ENCODE results near the gene C1D.
"Not testable (repeated sequence)": the region's sequence is repeated elsewhere in the genome, so short reads cannot be mapped to it uniquely, and the experiment has no call there.

The C1D gene

DNA sequence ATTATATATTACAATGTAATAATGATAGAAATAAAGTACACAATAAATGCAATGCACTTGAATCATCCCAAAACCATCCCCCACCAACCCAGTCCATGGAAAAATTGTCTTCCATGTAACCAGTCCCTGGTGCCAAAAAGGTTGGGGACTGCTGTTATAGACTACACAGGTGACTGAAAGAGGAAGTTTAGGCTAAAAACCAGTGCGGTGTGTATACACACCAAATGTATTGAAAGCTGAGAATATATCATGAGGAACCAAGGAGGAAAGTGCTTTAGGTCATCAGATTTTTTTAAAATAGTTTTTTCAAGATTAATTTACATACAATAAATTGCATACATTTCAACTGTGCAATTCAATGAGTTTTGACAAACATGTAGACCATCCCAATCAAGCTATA, 20.5 kb upstream of the C1D start:
- H3K4me1 ChIP-seq (ENCODE audit: control insufficient read depth in 2 of 2, insufficient read depth in 1 of 2, low read depth in 1 of 2, low read length in 2 of 2), result no peaks in the 10 kb centered on the region
- no peak overlapping the region for H3K9ac ChIP-seq (ENCODE audit: low read depth, low read length, poor library complexity)
- H3K27ac ChIP-seq (replicated peaks; ENCODE audit: low read length), result no peak overlapping the region
- H2AFZ ChIP-seq (ENCODE audit: low read length), result no peak overlapping the region
- no peak for DNase-seq (ENCODE audit: low spot score)
- no peak overlapping the region for H3K18ac ChIP-seq (ENCODE audit: low read length)
- H2BK120ac ChIP-seq (ENCODE audit: low read depth, low read length), result no peak overlapping the region
- H3K23ac ChIP-seq (ENCODE audit: low read depth, low read length, poor library complexity), result no peak overlapping the region
- peaks cover 0 to 18% (median 0%) of the 10 kb centered on the region in 3 experiments for H3K27me3 ChIP-seq (ENCODE audit: control insufficient read depth in 3 of 3, insufficient read depth in 3 of 3, low read depth in 1 of 3, low read length in 3 of 3)
- no peak overlapping the region for H3K4me2 ChIP-seq (ENCODE audit: insufficient read depth, low read length, poor library complexity, severe bottlenecking)
- no peaks in the 10 kb centered on the region for H3K9me3 ChIP-seq (replicated peaks in 1 of 2; ENCODE audit: control insufficient read depth in 2 of 2, insufficient read depth in 1 of 2, low read depth in 1 of 2, low read length in 2 of 2)
- no peak overlapping the region for H3K14ac ChIP-seq (ENCODE audit: low read length)
- no peaks in the 10 kb centered on the region for H3K79me1 ChIP-seq (ENCODE audit: low read depth, low read length)
- H4K8ac ChIP-seq (ENCODE audit: low read depth, low read length), result no peak overlapping the region
- no peak overlapping the region for H2BK12ac ChIP-seq (ENCODE audit: low read length)
- H2AK5ac ChIP-seq (ENCODE audit: low read depth, low read length), result no peak overlapping the region
- H3K4ac ChIP-seq (ENCODE audit: low read length), result no peak overlapping the region
- no CpG with 5 or more reads among the region's 1 CpG for WGBS, 2 donors (ENCODE audit: extremely low coverage in 2 of 2, insufficient read length in 2 of 2, insufficient replicate concordance in 1 of 2)
- no peak overlapping the region for H3K4me3 ChIP-seq (ENCODE audit: low read length in 2 of 2)
- H3K36me3 ChIP-seq (replicated peaks in 1 of 2; ENCODE audit: control insufficient read depth in 2 of 2, insufficient read depth in 2 of 2, low read length in 2 of 2), result no peaks in the 10 kb centered on the region
- no peak overlapping the region for H2BK15ac ChIP-seq (ENCODE audit: low read length)
- no peak overlapping the region for H2BK5ac ChIP-seq (ENCODE audit: low read length)
- no peak overlapping the region for H4K91ac ChIP-seq (ENCODE audit: low read depth, low read length, poor library complexity)

DNA sequence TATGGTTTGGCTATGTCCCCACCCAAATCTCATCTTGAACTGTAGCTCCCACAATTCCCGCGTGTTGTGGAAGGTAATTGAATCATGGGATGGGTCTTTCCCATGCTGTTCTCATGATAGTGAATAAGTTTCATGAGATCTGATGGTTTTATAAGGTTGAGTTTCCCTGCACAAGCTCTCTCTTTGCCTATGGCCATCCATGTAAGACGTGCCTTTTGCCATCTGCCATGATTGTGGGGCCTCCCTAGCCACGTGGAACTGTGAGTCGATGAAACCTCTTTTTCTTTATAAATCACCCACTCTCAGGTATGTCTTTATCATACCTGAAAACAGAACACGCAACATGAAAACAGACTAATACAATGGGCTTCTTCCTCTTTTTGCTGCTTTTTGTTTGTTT, 11.2 kb upstream of the C1D start:
- Histone ChIP-seq H2BK12ac (ENCODE audit: low read length) (no peak overlapping the region), H2BK15ac (ENCODE audit: low read length) (no peak overlapping the region), H4K8ac (ENCODE audit: low read depth, low read length) (no peak overlapping the region), H3K27ac (replicated peaks; ENCODE audit: low read length) (no peak overlapping the region), H3K36me3 (replicated peaks in 1 of 2; ENCODE audit: control insufficient read depth in 2 of 2, insufficient read depth in 2 of 2, low read length in 2 of 2) (no peaks in the 10 kb centered on the region), H3K4me2 (ENCODE audit: insufficient read depth, low read length, poor library complexity, severe bottlenecking) (no peak overlapping the region), H3K9me3 (replicated peaks in 1 of 2; ENCODE audit: control insufficient read depth in 2 of 2, insufficient read depth in 1 of 2, low read depth in 1 of 2, low read length in 2 of 2) (peaks cover 0 to 3% of the 10 kb centered on the region in 2 donors), H3K4me3 (ENCODE audit: low read length in 2 of 2) (no peak overlapping the region), H4K91ac (ENCODE audit: low read depth, low read length, poor library complexity) (no peak overlapping the region), H3K23ac (ENCODE audit: low read depth, low read length, poor library complexity) (no peak overlapping the region), H3K27me3 (ENCODE audit: control insufficient read depth in 3 of 3, insufficient read depth in 3 of 3, low read depth in 1 of 3, low read length in 3 of 3) (peaks cover 0 to 31% (median 0%) of the 10 kb centered on the region in 3 experiments), H3K18ac (ENCODE audit: low read length) (no peak overlapping the region), H3K9ac (ENCODE audit: low read depth, low read length, poor library complexity) (no peak overlapping the region), H2BK120ac (ENCODE audit: low read depth, low read length) (no peak overlapping the region), H3K14ac (ENCODE audit: low read length) (no peak overlapping the region), H2AK5ac (ENCODE audit: low read depth, low read length) (no peak overlapping the region), H2BK5ac (ENCODE audit: low read length) (no peak overlapping the region), H3K4ac (ENCODE audit: low read length) (no peak overlapping the region), H3K4me1 (ENCODE audit: control insufficient read depth in 2 of 2, insufficient read depth in 1 of 2, low read depth in 1 of 2, low read length in 2 of 2) (no peaks in the 10 kb centered on the region), H2AFZ (ENCODE audit: low read length) (no peak overlapping the region), H3K79me1 (ENCODE audit: low read depth, low read length) (no peaks in the 10 kb centered on the region)
- WGBS, 2 donors (ENCODE audit: extremely low coverage in 2 of 2, insufficient read length in 2 of 2, insufficient replicate concordance in 1 of 2), result no CpG with 5 or more reads among the region's 6 CpGs
- no peak for DNase-seq (ENCODE audit: low spot score)

DNA sequence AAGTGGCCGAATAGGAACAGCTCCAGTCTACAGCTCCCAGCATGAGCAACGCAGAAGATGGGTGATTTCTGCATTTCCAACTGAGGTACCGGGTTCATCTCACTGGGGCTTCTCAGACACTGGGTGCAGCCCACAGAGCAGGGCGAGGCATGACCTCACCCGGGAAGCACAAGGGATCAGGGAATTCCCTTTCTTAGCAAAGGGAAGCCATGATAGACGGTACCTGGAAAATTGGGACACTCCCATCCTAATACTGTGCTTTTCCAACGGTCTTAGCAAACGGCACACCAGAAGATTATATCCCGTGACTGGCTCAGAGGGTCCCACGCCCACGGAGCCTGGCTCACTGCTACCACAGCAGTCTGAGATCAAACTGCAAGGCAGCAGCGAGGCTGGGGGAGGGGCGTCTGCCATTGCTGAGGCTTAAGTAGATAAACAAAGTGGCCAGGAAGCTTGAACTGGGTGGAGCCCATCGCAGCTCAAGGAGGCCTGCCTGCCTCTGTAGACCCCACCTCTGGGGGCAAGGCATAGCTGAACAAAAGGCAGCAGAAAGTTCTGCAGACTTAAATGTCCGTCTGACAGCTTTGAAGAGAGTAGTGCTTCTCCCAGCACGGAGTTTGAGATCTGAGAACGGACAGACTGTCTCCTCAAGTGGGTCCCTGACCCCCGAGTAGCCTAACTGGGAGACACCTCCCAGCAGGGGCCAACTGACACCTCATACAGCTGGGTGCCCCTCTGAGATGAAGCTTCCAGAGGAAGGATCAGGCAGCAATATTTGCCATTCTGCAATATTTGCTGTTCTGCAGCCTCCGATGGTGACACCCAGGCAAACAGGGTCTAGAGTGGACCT, 1.2 kb upstream of the C1D start:
- not testable (repeated sequence) for H4K91ac ChIP-seq (ENCODE audit: low read depth, low read length, poor library complexity); H3K18ac ChIP-seq (ENCODE audit: low read length); H2BK120ac ChIP-seq (ENCODE audit: low read depth, low read length); H3K9me3 ChIP-seq (replicated peaks in 1 of 2; ENCODE audit: control insufficient read depth in 2 of 2, insufficient read depth in 1 of 2, low read depth in 1 of 2, low read length in 2 of 2); H3K27ac ChIP-seq (replicated peaks; ENCODE audit: low read length); H3K27me3 ChIP-seq (ENCODE audit: control insufficient read depth in 3 of 3, insufficient read depth in 3 of 3, low read depth in 1 of 3, low read length in 3 of 3); H3K9ac ChIP-seq (ENCODE audit: low read depth, low read length, poor library complexity); H3K4me3 ChIP-seq (ENCODE audit: low read length in 2 of 2); H4K8ac ChIP-seq (ENCODE audit: low read depth, low read length); H3K14ac ChIP-seq (ENCODE audit: low read length); H2BK15ac ChIP-seq (ENCODE audit: low read length); H3K4me1 ChIP-seq (ENCODE audit: control insufficient read depth in 2 of 2, insufficient read depth in 1 of 2, low read depth in 1 of 2, low read length in 2 of 2); H2BK12ac ChIP-seq (ENCODE audit: low read length); H3K23ac ChIP-seq (ENCODE audit: low read depth, low read length, poor library complexity); H3K36me3 ChIP-seq (replicated peaks in 1 of 2; ENCODE audit: control insufficient read depth in 2 of 2, insufficient read depth in 2 of 2, low read length in 2 of 2); H2BK5ac ChIP-seq (ENCODE audit: low read length); H3K4ac ChIP-seq (ENCODE audit: low read length); H3K79me1 ChIP-seq (ENCODE audit: low read depth, low read length); DNase-seq (ENCODE audit: low spot score); H2AK5ac ChIP-seq (ENCODE audit: low read depth, low read length)
- Histone ChIP-seq H2AFZ (ENCODE audit: low read length) (peak overlapping the region; percentile 90), H3K4me2 (ENCODE audit: insufficient read depth, low read length, poor library complexity, severe bottlenecking) (peak overlapping the region; percentile 26)
- no CpG with 5 or more reads among the region's 19 CpGs for WGBS, 2 donors (ENCODE audit: extremely low coverage in 2 of 2, insufficient read length in 2 of 2, insufficient replicate concordance in 1 of 2)

DNA sequence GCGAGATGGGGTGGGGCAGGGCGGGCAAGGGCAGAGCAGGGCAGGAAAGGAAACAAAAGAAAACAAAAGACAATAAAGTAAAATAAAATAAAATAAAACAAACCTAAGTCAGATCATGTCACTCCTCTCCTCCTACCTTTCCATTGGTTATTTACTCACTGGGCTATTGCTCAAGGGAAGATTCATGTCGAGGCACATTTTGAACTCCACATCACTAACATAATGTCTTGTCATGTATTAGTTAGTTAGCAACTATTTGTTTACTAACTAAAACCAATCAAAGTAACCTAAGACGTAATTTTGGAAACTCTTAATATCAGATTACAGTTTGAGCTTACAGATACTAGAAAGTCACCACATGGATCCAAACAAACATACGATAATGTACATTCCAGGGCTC, 2.2 kb downstream of the C1D start:
- DNase-seq (ENCODE audit: low spot score), result no peak
- no peak overlapping the region for H3K9ac ChIP-seq (ENCODE audit: low read depth, low read length, poor library complexity)
- H3K4me3 ChIP-seq (ENCODE audit: low read length in 2 of 2), result no peak overlapping the region
- H3K14ac ChIP-seq (ENCODE audit: low read length), result no peak overlapping the region
- H2BK12ac ChIP-seq (ENCODE audit: low read length), result no peak overlapping the region
- H2BK15ac ChIP-seq (ENCODE audit: low read length), result no peak overlapping the region
- H3K27me3 ChIP-seq (ENCODE audit: control insufficient read depth in 3 of 3, insufficient read depth in 3 of 3, low read depth in 1 of 3, low read length in 3 of 3), result no peaks in the 10 kb centered on the region
- no peak overlapping the region for H4K8ac ChIP-seq (ENCODE audit: low read depth, low read length)
- H3K4me1 ChIP-seq (ENCODE audit: control insufficient read depth in 2 of 2, insufficient read depth in 1 of 2, low read depth in 1 of 2, low read length in 2 of 2), result peaks cover 0 to 2% of the 10 kb centered on the region in 2 donors
- H2AK5ac ChIP-seq (ENCODE audit: low read depth, low read length), result no peak overlapping the region
- H3K4ac ChIP-seq (ENCODE audit: low read length), result no peak overlapping the region
- no peak overlapping the region for H2AFZ ChIP-seq (ENCODE audit: low read length)
- no peak overlapping the region for H3K23ac ChIP-seq (ENCODE audit: low read depth, low read length, poor library complexity)
- H3K36me3 ChIP-seq (replicated peaks in 1 of 2; ENCODE audit: control insufficient read depth in 2 of 2, insufficient read depth in 2 of 2, low read length in 2 of 2), result no peaks in the 10 kb centered on the region
- no peak overlapping the region for H3K4me2 ChIP-seq (ENCODE audit: insufficient read depth, low read length, poor library complexity, severe bottlenecking)
- H4K91ac ChIP-seq (ENCODE audit: low read depth, low read length, poor library complexity), result no peak overlapping the region
- no peak overlapping the region for H2BK5ac ChIP-seq (ENCODE audit: low read length)
- no peak overlapping the region for H3K27ac ChIP-seq (replicated peaks; ENCODE audit: low read length)
- no peak overlapping the region for H2BK120ac ChIP-seq (ENCODE audit: low read depth, low read length)
- no CpG with 5 or more reads among the region's 5 CpGs for WGBS, 2 donors (ENCODE audit: extremely low coverage in 2 of 2, insufficient read length in 2 of 2, insufficient replicate concordance in 1 of 2)
- H3K79me1 ChIP-seq (ENCODE audit: low read depth, low read length), result no peaks in the 10 kb centered on the region
- no peaks in the 10 kb centered on the region for H3K9me3 ChIP-seq (replicated peaks in 1 of 2; ENCODE audit: control insufficient read depth in 2 of 2, insufficient read depth in 1 of 2, low read depth in 1 of 2, low read length in 2 of 2)
- H3K18ac ChIP-seq (ENCODE audit: low read length), result no peak overlapping the region
